GM12865 (cell line): ENCODE data around the gene ENTREP1.

ENCODE experiments used
- DNase-seq: peaks from one replicate; pipeline ENCODE4 v3.0.0; 2010; ENCODE audit warnings: low read depth
- H3K4me3 ChIP-seq: 2 replicates; pipeline ENCODE4 v1.5.1; 2011; ENCODE audit warnings: mild to moderate bottlenecking, low read depth, low read length, control low read depth
- TF ChIP-seq, protein P1 (sequence below): IDR thresholded peaks from 2 replicates; pipeline ENCODE4 v1.5.1; 2011; ENCODE audit warnings: low read length, control low read depth, low read depth, inconsistent platforms; ENCODE audit not compliant: insufficient read depth; ENCODE audit errors: missing control alignments

ENTREP1 gene

DNA sequence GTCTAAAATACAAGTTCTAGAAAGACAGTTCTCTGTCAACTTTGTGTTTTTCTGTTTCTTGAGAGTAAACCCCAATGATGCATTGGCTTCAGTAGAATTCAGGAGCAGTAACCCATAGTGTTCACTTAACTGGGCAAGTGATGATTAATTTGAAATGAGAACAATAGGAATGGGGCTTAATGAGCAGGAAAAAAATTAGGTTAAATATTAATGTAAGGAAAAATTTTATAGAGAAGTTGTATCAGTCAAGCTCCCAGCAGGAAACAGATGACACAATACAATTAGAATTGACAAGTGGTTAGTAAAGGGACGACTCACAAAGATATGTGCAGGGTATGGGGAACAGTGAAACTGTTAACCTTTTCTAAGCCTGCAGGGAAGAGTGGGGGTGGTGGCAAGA lies 38.2 kb downstream of the ENTREP1 start:
- TF ChIP-seq, protein P1, sequence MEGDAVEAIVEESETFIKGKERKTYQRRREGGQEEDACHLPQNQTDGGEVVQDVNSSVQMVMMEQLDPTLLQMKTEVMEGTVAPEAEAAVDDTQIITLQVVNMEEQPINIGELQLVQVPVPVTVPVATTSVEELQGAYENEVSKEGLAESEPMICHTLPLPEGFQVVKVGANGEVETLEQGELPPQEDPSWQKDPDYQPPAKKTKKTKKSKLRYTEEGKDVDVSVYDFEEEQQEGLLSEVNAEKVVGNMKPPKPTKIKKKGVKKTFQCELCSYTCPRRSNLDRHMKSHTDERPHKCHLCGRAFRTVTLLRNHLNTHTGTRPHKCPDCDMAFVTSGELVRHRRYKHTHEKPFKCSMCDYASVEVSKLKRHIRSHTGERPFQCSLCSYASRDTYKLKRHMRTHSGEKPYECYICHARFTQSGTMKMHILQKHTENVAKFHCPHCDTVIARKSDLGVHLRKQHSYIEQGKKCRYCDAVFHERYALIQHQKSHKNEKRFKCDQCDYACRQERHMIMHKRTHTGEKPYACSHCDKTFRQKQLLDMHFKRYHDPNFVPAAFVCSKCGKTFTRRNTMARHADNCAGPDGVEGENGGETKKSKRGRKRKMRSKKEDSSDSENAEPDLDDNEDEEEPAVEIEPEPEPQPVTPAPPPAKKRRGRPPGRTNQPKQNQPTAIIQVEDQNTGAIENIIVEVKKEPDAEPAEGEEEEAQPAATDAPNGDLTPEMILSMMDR = no peak
- H3K4me3 ChIP-seq = no peak overlapping the region
- no peak for DNase-seq

DNA sequence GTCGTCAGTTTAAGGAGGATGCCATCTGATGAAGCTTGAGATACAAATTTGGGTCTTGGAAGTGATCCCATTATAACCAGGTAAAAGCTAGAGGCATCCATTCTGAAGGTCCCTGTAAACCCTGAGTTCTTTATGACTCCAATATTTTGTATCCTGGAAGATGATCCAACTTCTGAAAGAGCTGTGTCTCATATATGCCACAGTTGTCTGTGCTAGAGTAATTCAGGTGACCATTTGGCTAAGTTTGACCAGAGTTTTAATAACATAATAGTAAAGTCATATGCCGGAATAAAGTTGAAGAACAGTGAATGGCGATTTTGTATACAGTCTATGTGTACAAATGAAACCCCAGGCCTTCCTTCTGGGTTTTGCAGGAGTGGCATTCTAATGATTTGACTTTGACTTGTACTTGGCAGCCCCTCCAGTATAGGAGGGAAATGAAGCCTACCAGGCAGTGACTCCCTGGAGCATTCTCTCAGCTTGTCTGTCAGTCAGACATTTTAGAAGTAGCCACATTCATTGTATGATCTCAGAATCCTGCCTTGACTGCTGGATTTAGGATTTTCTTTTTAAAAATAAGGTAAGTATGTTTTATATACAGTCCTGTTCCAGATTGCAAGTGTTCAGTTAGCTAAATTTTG lies 39.6 kb downstream of the ENTREP1 start:
- TF ChIP-seq, protein P1 = no peak
- DNase-seq = no peak

DNA sequence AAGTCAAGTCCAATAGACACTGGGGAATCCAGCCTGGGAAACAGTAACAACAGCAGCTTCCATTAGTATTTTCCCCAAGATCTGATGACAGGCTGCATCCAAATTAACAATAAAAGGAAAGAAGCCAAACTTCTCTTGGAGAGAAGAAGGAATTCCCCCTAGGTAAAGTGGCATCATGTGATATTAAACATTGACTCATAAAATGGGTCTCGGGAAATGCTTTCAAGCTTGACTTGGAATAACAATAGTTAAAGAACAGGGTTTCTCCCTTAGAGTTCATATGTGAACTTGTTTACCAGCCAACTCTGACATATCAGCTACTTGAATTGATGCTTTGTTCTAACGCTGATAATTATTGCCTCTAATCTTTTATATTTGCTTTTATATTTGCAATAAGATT lies 45.4 kb downstream of the ENTREP1 start:
- no peak for DNase-seq
- TF ChIP-seq, protein P1 = no peak
- no peak overlapping the region for H3K4me3 ChIP-seq

More for the DNA sequence above, 39.6 kb downstream of the ENTREP1 start:
- H3K4me3 ChIP-seq = no peak overlapping the region

DNA sequence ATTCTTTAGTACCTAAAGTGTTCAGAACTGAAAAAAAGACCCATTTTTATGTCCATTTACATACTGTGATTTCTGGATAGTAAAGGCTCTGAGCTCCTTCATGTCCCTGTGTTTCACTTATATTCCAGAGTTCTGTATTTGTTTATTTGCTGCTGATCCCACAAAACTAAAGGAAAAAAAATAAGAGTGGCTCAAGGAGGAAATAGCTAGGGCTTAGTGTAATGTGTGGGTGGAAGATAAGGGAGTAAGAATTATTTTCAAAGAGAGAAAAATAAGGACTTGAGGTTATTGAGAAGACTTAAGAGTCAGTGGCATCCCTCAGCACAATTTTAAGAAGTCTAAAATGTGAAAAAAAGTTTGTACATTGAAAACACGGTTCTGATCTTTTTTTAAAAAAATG lies 46.0 kb downstream of the ENTREP1 start:
- TF ChIP-seq, protein P1 = no peak
- DNase-seq = no peak
- no peak overlapping the region for H3K4me3 ChIP-seq

GRCh38 chr9:69376651-69377050 lies 51.6 kb downstream of the ENTREP1 start:
- no peak overlapping the region for H3K4me3 ChIP-seq
- TF ChIP-seq, protein P1 = no peak
- DNase-seq = no peak

GRCh38 chr9:69377291-69377690 lies 52.3 kb downstream of the ENTREP1 start:
- TF ChIP-seq, protein P1 = no peak
- DNase-seq = no peak
- no peak overlapping the region for H3K4me3 ChIP-seq

- TF ChIP-seq, protein P1 = no peak
- no peak overlapping the region for H3K4me3 ChIP-seq
- no peak for DNase-seq
Measured at GRCh38 chr9:69377981-69378380, 53.0 kb downstream of the ENTREP1 start.
